Measurements from ENCODE around the gene POLR2F. TPM values are rescaled to one million over a fixed set of nuclear protein-coding genes. Genes with fewer than 3 reads are reported as not detected.

Gene POLR2F
- total and polyA plus RNA-seq, 11 donors = 60.7 to 218 (median 78.2) TPM

DNA sequence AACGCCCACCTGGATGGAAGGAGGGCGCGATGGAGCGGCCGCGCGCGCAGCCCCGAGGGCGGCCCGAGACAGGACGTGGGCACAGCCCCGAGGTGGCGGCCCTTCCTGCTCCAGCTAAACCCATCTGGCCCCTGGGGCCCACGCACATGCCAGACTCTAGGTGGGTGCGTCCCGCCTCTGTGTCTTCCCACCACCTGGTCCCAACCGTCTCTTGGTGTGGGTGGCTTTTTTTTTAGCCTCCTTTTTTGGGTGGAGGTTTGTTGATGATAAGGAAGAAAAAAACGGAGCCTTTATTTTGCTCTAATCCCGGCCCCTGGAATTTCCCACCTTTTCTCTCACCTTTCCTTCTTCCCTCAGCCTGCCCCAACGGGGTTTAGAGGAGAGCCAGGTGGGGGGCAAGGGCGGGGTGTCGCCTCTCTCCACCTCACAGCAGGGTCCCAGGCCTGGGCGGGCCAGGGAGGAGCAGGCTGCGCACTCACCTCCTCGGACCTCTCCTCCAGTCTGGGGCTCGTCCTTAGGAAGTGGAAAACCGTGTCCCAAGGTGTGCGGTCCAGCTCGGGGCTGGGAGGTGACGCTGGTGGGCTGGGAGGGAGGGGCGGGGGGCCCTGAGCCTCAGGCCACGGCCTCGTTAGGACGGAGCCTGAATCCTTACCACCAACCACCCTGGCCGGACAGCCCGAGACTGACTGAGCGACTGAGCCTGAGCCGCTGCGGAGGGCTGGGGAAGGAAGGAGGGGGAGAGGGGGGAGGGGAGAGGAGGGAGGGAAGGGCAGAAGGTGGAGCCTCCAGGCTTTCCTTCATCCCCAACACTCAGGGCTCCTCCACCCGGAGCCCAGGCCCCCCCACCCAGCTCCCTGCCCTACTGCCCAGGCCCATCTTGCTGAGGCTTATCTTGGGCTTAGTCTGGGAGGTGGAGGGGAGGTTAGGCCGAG, 30.6 kb downstream of the POLR2F start, which contains the start of gene SOX10:
Gene SOX10 (minus strand): TSS at position 696 of the 932 bp plus-strand sequence. CDS start 771 bp downstream, outside the sequence.
- H3K4me3 ChIP-seq = peak within 1 kb of the TSS in 6 of 12 donors; percentile 6 to 34 (median 14)
- no peaks in the 10 kb centered on the region for H3K27me3 ChIP-seq
- WGBS, 4 donors = 77 to 86% (median 82%) methylated on average over 35 to 42 of the region's 42 CpGs
- H3K27ac ChIP-seq = peak within 1 kb of the TSS in 3 of 12 donors; percentile 5 to 67 (median 37)
- DNase-seq = no peak
- H3K36me3 ChIP-seq = peaks cover 0 to 8% (median 0%) of the 10 kb centered on the region in 9 donors
- intact Hi-C loops (cut with DNase I) = no loop called here
- TF ChIP-seq, protein P1, sequence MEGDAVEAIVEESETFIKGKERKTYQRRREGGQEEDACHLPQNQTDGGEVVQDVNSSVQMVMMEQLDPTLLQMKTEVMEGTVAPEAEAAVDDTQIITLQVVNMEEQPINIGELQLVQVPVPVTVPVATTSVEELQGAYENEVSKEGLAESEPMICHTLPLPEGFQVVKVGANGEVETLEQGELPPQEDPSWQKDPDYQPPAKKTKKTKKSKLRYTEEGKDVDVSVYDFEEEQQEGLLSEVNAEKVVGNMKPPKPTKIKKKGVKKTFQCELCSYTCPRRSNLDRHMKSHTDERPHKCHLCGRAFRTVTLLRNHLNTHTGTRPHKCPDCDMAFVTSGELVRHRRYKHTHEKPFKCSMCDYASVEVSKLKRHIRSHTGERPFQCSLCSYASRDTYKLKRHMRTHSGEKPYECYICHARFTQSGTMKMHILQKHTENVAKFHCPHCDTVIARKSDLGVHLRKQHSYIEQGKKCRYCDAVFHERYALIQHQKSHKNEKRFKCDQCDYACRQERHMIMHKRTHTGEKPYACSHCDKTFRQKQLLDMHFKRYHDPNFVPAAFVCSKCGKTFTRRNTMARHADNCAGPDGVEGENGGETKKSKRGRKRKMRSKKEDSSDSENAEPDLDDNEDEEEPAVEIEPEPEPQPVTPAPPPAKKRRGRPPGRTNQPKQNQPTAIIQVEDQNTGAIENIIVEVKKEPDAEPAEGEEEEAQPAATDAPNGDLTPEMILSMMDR (IDR thresholded peaks at IDR 0.05) = no peak
- no peak for TF ChIP-seq POLR2A (IDR thresholded peaks at IDR 0.05)
- ATAC-seq = no peak
- no peaks in the 10 kb centered on the region for H3K9me3 ChIP-seq
- peaks cover 0 to 17% (median 0%) of the 10 kb centered on the region in 12 donors for H3K4me1 ChIP-seq

DNA sequence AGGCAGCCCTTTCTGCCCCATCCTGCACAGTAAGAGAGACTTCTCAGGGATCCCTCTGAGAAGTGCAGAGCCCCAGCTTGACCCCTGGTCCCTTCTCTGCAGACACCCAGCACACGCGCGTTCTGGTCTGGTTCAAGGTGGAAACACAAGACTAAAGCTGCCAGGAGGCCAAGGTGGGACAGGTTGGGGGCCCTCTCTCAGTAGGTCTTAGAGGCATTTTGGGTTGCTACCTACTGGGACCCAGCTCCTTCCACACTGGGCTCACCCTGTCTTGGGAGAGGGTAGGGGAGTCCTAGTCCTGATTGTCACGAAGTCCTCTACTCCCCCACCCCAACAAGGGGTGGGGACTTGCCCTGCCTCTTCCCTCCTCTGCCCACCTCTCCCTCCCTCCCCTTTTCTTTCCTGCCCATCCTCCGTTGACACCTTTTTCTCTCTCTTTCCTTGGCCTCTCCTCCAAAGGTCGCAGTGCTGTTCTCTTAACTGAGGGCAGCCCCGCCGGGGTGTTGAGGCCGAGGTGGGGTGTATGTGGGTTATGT, 31.6 kb downstream of the POLR2F start:
- 85 to 89% (median 86%) methylated on average over 7 to 9 of the region's 9 CpGs for WGBS, 4 donors
- H3K27ac ChIP-seq = peak overlapping the region in 1 of 12 donors; percentile 47
- no peaks in the 10 kb centered on the region for H3K27me3 ChIP-seq
- no peaks in the 10 kb centered on the region for H3K9me3 ChIP-seq
- DNase-seq (no peak), ATAC-seq (no peak)
- TF ChIP-seq, protein P1 (IDR thresholded peaks at IDR 0.05) = no peak
- TF ChIP-seq POLR2A (IDR thresholded peaks at IDR 0.05) = no peak
- peaks cover 0 to 8% (median 0%) of the 10 kb centered on the region in 9 donors for H3K36me3 ChIP-seq
- intact Hi-C loops (cut with DNase I) = no loop called here
- peak overlapping the region in 1 of 12 donors; percentile 7 for H3K4me3 ChIP-seq
- peaks cover 0 to 22% (median 1%) of the 10 kb centered on the region in 12 donors for H3K4me1 ChIP-seq

DNA sequence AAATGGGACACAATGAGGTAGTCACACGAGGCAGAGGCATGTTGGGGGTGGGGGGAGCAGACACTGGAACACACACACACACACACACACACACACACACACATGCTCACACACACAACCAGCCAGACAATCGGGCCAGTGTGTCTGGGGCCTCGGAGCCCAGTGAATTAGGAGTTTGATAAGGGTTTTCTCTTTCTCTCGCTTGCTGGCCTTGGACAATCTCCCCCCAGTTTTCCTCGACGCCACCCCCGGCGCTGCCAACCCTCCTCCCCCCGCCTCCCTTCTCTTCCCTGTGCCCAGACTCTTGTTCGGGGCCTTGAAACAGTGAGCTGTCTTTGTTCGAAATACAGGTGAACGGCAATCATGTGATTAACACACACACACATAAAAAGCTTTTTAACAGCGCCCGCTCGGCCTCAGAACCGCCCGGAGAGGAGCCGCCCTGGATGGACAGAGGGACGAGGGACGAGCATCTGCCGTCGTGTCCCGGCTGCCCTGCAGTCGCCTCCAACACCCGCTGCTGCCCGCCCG, 32.3 kb downstream of the POLR2F start:
- Histone ChIP-seq H3K36me3 (peaks cover 0 to 8% (median 0%) of the 10 kb centered on the region in 9 donors), H3K4me3 (peak overlapping the region in 1 of 12 donors; percentile 13), H3K27me3 (no peaks in the 10 kb centered on the region), H3K4me1 (peaks cover 0 to 25% (median 2%) of the 10 kb centered on the region in 12 donors), H3K9me3 (no peaks in the 10 kb centered on the region), H3K27ac (peak overlapping the region in 1 of 12 donors; percentile 54)
- intact Hi-C loops (cut with DNase I) = no loop called here
- DNase-seq = no peak
- no peak for ATAC-seq
- TF ChIP-seq, protein P1 (IDR thresholded peaks at IDR 0.05) = no peak
- no peak for TF ChIP-seq POLR2A (IDR thresholded peaks at IDR 0.05)
- 89 to 93% (median 92%) methylated on average over 27 of the region's 27 CpGs for WGBS, 4 donors

DNA sequence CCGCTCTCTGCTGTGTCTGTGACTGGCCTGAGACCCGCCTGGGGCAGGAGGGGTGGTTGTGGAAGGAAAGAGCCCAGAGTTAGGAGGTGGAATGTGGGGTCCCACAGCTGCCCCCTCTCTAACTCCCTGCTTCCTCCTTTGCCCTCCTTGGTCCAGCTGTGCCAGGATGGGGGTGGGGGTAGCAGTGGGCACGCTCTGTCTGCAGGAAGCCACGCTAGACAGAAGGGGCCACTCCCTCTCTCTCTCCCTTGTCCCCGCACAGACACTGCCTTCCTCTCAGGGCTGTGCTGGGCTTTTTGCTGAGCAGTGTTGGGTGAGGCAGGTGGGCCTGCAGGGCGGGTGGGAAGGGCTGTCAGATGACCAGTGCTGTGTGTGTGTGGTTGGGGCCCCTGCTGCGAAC, 32.9 kb downstream of the POLR2F start:
- no peak for ATAC-seq
- H3K27ac ChIP-seq = peak overlapping the region in 2 of 12 donors; percentile 7 to 54
- H3K9me3 ChIP-seq = no peaks in the 10 kb centered on the region
- peaks cover 0 to 20% (median under 1%) of the 10 kb centered on the region in 12 donors for H3K4me1 ChIP-seq
- peaks cover 0 to 8% (median 0%) of the 10 kb centered on the region in 9 donors for H3K36me3 ChIP-seq
- intact Hi-C loops (cut with DNase I) = no loop called here
- no peaks in the 10 kb centered on the region for H3K27me3 ChIP-seq
- WGBS, 4 donors = 90 to 94% (median 90%) methylated on average over 7 of the region's 7 CpGs
- H3K4me3 ChIP-seq = peak overlapping the region in 1 of 12 donors; percentile 13
- TF ChIP-seq, protein P1 (IDR thresholded peaks at IDR 0.05) = no peak
- no peak for TF ChIP-seq POLR2A (IDR thresholded peaks at IDR 0.05)
- no peak for DNase-seq
